ENCODE results near the gene TMPRSS4.
A peak's percentile ranks its signal among the peaks of the same experiment; 100 is the strongest.

TMPRSS4 gene

DNA sequence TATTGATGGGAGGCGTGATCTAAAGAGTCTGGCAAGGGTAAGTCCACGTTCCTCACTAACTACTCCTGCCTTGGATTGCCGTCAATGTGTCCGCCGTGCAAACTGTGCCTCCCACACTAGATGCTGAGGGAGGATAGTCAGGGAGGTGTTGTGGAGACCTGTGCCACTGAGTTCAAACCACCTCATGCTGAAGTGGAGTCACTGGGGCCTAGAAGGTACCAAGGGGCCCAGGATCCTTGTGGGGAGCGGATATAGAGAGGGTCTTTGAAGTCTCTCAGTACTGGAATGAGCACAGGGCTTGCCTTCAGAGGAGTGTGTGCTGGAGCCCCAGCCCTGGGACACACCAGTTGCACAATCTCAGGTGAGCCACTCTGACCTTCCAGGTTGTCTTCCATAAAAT lies 27.1 kb upstream of the TMPRSS4 start:
- in situ Hi-C loops (cut with HindIII; ENCODE audit: low pct_unique_long_range_greater_than_20kb, low sequenced_read_pairs) = no loop called here
- TF ChIP-seq JUND (IDR thresholded peaks at IDR 0.05; ENCODE audit: low read depth) = no peak
- DNase-seq (ENCODE audit: low read depth in 1 of 2, low spot score in 1 of 2) = no peak

DNA sequence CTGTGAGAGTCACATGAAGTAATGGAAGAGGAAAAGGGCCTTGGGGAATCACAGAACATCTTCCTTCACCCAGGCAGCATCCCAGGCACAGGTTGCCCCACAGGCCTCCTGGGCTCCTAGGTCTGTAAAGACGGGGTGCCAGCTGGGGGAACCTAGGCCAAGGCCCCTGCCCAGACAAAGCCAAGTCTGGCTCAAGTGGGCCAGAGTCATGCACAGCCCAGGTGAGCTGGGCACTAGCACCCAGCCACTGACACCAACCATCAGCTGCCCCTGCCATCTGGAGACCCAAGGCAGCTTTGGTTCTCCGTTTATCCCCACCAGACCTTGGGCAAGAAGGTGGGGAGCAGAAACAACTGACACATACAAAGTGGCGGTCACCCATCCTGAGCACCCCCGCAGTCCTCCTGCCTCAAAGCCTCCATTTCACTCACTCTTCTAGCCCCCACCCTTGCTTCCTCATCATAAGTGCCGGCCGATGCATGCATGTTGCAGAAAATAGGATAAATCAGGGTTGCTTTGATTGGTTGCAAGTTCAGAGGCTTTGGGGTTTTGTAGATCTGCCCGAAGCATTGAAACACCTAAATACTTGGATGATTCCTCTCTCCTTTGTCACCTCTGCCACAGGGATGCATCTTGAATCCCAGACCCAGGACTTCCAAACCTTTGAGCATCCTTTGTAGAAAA lies 26.5 kb upstream of the TMPRSS4 start:
- in situ Hi-C loops (cut with HindIII; ENCODE audit: low pct_unique_long_range_greater_than_20kb, low sequenced_read_pairs) = no loop called here
- no peak for DNase-seq (ENCODE audit: low read depth in 1 of 2, low spot score in 1 of 2)
- TF ChIP-seq JUND (IDR thresholded peaks at IDR 0.05; ENCODE audit: low read depth) = no peak

DNA sequence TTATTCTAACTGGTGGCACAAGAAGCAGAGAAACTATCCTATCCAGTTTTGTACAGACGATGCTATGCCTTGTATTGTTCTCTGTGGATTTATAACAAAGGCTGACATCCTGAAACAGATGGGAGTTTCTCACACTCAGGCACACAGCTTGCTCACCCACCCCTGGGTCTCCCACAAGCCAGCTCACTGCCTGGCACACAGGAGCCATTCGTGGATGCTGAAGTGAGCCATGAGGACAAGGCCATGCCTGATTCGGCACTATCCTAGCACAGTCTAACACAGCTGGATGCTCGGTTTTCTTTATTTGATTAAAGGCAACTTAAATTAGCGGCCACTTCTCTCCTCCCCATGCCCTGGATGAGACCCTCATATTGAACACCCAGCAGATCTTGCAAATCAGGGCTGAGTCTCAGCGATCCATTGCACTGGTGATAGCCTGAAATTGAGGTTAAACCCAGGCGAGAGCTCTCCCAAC lies 25.7 kb upstream of the TMPRSS4 start:
- in situ Hi-C loops (cut with HindIII; ENCODE audit: low pct_unique_long_range_greater_than_20kb, low sequenced_read_pairs) = no loop called here
- TF ChIP-seq JUND (IDR thresholded peaks at IDR 0.05; ENCODE audit: low read depth) = no peak

DNA sequence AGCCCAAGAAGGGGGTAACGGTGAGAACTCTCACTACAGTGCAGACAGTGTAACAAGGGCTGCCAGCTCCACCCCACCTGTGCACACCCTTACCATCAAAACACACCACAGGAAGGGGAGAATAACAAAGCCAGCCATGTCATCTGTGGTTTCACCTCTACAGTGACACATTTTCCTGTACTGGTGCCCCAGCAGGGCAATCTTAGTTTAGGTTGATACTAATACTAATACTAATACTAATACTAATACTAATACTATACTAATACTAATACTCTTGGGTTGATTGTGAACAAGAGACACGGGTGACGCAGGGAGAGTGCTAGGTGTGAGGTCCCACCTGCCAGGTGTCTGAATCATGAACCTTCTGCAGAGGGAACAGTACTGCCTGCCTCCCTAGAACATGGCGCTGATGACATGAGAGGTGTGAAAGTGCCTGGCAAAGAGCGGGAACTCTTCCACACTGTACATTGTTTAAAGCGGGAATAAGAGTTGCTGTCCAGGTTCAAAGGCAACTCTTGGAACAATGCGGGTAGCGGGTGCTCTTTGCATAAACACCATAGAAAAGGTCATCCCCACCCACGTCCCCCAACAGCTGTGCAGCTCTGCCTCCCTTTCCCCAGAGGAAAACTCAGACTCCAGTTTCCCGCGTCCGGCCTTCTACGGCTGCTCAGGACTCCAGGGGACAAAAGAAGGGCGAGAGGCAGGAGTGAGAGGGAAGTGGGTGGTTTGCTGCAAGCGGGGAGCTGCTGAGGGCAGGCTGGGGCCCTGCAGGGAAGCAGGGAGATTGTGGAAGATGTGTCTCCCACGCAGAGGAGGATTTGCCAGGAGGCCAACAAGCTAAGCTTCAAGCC lies 25.0 kb upstream of the TMPRSS4 start:
- TF ChIP-seq JUND (IDR thresholded peaks at IDR 0.05; ENCODE audit: low read depth) = no peak
- in situ Hi-C loops (cut with HindIII; ENCODE audit: low pct_unique_long_range_greater_than_20kb, low sequenced_read_pairs) = no loop called here
- no peak for DNase-seq (ENCODE audit: low read depth in 1 of 2, low spot score in 1 of 2)

More for the DNA sequence above, 25.7 kb upstream of the TMPRSS4 start:
- no peak for DNase-seq (ENCODE audit: low read depth in 1 of 2, low spot score in 1 of 2)

DNA sequence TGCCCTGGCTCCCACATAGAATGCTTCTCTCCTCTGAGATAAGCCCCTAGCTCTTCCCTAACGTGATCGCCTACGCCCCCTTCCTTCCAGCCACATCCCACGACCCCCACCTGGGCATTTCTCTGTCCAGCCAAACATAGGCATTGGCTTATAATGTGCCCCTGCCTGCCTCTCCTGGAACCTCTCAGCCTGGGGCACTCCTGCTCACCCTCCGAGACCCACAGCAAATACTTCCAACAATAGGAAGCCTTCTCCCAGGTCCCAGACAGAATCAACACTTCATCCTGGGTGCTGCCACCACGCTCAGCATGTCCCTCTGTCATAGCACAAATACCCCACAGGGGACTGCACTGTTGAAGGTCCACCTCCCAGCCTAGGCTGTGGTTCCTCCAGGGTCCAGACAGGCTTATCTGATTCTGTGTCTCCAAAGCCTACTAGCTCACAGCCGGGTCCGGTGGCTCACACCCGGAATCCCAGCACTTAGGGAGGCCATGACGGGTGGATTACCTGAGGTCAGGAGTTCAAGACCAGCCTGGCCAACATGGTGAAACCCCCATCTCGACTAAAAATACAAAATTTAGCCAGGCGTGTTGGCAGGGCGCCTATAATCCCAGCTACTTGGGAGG lies 24.2 kb upstream of the TMPRSS4 start:
- DNase-seq (ENCODE audit: low read depth in 1 of 2, low spot score in 1 of 2) = no peak
- no peak for TF ChIP-seq JUND (IDR thresholded peaks at IDR 0.05; ENCODE audit: low read depth)
- in situ Hi-C loops (cut with HindIII; ENCODE audit: low pct_unique_long_range_greater_than_20kb, low sequenced_read_pairs) = no loop called here

DNA sequence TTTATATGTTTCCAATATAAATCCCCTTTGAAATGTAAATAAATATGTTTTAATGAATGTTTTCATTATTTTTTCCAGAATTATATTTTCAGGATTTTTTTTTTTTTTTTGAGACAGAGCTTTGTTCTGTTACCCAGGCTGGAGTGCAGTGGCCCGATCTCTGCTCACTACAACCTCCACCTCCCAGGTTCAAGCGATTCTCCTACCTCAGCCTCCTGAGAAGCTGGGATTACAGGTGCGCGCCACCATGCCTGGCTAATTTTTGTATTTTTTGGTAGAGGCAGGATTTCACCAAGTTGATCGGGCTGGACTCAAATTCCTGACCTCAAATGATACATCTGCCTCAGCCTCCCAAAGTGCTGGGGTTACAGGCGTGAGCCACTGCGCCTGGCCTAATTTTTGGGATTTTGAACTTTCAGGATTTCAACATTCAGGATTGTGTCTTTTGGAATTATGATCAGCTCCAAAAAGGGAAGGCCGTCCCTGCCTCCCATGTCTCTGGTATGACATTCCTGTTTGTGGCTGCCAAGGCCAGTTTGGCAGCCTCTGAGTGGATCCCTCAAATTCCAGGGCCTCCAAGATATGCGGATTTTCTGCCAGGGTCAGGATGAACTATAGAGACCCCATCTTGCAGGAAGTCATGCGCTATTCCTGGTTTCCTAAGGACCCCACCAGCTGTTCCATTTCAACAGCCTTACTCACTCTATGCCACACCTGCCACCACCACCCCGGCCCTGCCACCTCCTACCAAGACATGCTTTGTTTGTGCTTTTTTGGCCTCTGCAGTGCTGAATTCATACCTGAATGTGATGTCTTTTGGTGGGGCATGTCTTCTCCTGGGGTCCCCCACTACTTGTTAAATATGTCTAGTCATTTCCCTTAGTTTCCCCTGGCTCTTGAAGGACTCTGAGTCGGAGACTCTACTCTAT lies 21.9 kb upstream of the TMPRSS4 start:
- no peak for TF ChIP-seq JUND (IDR thresholded peaks at IDR 0.05; ENCODE audit: low read depth)
- in situ Hi-C loops (cut with HindIII; ENCODE audit: low pct_unique_long_range_greater_than_20kb, low sequenced_read_pairs) = no loop called here
- DNase-seq (ENCODE audit: low read depth in 1 of 2, low spot score in 1 of 2) = no peak

DNA sequence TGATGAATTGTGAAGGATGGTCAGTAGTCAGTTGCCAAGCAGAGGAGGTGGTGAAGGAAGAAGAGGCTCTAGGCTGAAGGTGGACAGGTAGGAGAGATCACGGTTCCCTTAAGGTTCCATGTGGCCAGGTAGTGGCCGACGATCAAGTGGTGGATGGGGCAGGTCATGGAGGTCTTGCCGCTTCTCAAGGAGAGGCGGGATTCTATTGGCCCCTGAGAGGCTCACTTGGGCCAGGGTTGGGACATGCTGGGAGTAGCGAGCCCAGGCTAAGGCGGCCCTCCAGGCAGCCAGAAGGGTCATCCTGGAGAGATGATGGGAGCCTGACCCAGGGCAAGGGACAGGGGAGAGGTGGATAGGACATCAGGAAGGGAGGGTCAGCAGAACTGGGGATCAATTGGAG lies 20.9 kb upstream of the TMPRSS4 start:
- in situ Hi-C loops (cut with HindIII; ENCODE audit: low pct_unique_long_range_greater_than_20kb, low sequenced_read_pairs) = no loop called here

DNA sequence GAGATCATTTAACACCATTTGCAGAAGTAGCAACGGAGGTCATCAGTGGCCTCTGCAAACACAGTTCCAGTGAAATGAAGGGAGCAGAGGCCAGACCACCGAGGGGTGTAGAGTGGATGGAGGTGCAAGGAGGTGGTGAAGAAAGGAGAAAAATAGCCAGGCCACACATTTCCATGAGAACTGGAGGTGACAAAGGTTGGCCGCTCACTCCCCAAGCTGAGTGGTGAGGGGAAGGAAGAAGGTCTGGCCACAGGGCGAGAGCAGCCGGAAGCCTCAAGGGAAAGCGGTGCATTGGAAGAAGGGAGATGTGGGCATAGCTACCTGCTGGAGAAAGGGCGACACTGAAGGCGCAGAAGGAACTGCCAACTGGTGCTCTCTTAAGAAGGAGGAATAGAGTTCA lies 20.1 kb upstream of the TMPRSS4 start:
- no peak for TF ChIP-seq JUND (IDR thresholded peaks at IDR 0.05; ENCODE audit: low read depth)
- in situ Hi-C loops (cut with HindIII; ENCODE audit: low pct_unique_long_range_greater_than_20kb, low sequenced_read_pairs) = no loop called here

More for the DNA sequence above, 20.9 kb upstream of the TMPRSS4 start:
- no peak for DNase-seq (ENCODE audit: low read depth in 1 of 2, low spot score in 1 of 2)
- TF ChIP-seq JUND (IDR thresholded peaks at IDR 0.05; ENCODE audit: low read depth) = no peak

DNA sequence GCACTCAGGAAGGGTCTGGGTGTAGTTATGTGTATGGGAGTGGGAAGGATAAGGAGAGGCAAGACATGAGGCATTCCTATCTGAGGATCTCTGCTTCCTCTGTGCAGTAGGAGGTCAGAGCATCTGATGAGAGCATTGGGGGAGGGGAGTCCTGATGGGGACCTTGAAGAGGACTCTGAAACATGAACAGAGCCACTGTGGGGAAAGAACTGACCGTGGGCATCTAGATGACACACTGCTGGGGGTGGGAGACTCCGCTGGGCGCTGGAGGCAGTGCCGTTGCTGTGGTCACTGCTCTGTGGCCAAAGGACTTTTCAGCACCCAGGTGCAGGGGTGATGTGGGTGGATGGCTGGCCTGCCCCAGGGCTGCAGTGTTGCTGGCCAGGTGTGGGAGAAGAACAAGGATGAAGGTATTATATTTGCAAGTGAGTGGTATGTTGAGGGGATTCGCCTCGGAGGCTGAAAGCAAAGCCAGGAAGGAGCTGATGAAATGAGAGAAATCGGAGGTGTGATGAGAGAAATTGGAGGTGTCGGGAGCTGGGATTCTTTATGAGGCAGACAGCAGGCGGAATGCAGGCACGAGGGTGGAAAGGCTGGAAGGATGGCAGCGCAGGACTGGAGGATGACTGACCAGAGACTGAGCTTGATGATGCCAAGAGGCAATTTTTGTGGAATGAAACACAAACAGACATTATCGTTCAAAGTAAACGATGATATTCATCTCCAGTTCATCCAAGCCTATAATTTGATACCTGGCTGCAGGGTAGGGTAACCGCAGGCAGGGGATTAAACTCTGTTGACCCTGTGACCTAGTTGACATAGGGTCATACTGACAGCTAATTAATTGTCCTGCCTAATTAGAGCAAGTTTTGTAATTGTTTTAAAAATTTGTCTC lies 19.4 kb upstream of the TMPRSS4 start:
- TF ChIP-seq JUND (IDR thresholded peaks at IDR 0.05; ENCODE audit: low read depth) = peak; percentile 77
- peak; percentile 45 to 69 for DNase-seq (ENCODE audit: low read depth in 1 of 2, low spot score in 1 of 2)
- in situ Hi-C loops (cut with HindIII; ENCODE audit: low pct_unique_long_range_greater_than_20kb, low sequenced_read_pairs) = no loop called here

More for the DNA sequence above, 20.1 kb upstream of the TMPRSS4 start:
- DNase-seq (ENCODE audit: low read depth in 1 of 2, low spot score in 1 of 2) = no peak

DNA sequence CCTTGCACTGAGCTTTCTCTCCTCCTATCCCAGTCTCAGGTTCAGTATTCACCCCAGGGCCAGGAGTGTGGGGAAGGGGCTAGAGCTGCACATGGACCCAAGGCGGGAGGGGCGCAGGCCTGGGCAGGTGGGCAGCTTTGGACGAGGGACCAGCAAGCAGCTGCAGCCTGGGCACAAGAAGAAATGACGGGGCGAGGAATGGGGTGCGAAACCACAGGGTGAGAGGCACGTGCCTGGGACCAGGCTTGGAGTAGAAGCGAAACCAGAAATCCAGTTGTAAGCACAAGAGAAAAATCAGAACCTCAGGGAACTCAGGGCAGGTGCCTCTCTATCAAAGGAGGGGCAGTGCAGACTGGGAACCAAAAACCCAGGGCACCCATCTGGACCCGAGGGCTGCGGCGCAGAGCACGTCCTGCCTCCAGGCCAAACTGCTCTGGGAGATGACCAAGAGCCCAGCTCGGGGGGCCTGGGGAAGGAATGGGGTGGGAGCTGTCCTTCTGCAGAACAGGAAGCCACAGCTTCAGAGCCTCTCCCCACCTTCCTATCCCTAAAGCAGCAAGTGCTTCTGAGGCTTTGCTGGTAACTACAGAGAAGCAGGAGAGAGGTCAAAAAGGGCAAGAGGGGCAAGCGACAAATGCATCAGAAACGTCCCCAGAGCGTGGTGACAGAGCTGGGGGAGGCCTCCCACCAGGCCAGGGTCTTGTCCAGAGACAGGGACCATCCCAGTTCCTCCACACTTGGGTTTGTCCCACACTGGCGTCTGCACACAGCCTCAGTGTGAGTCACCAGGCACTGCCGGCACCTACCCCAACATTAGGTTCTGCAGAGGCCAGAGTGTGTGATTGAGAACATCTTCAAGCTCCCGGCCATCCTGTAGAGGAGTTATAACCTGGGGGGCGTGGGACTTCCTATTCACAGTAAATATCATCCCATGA lies 18.3 kb upstream of the TMPRSS4 start:
- no peak for DNase-seq (ENCODE audit: low read depth in 1 of 2, low spot score in 1 of 2)
- in situ Hi-C loops (cut with HindIII; ENCODE audit: low pct_unique_long_range_greater_than_20kb, low sequenced_read_pairs) = no loop called here
- TF ChIP-seq JUND (IDR thresholded peaks at IDR 0.05; ENCODE audit: low read depth) = no peak
